GM21576 (cell line): ENCODE results near the gene GLYATL3.
A peak's percentile ranks its signal among the peaks of the same experiment; 100 is the strongest.
"Not testable (repeated sequence)": the region's sequence is repeated elsewhere in the genome, so short reads cannot be mapped to it uniquely, and the experiment has no call there.

Source experiments
- ATAC-seq: cut with Tn5 transposase; IDR thresholded peaks from one replicate; pipeline ENCODE4 v1.9.1; 2021; ENCODE audit warnings: mild to moderate bottlenecking, moderate library complexity; ENCODE audit not compliant: unreplicated experiment

GLYATL3 gene

DNA sequence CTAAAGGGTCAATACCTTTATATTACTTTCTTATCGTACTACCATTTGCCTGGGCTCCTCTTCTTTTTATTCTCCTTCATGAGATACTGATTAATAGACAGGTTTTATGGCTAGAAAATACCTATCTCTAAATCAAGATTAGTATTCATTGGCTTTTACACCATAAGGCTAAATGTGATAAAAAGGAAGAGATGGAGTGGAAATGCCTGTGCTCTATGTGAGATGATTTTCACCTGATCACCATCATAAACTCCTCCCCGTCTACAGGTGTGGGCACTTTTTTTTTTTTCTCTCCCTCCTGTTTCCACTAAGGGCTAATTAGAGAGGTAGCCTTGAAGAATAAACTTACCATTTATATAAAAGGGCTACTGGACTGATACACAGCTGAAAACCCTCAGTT is at the start of gene GLYATL3:
TSS of gene GLYATL3 (plus strand) at position 301 of the 400 bp plus-strand sequence. CDS start 12,068 bp downstream, outside the sequence.
- no peak for ATAC-seq

DNA sequence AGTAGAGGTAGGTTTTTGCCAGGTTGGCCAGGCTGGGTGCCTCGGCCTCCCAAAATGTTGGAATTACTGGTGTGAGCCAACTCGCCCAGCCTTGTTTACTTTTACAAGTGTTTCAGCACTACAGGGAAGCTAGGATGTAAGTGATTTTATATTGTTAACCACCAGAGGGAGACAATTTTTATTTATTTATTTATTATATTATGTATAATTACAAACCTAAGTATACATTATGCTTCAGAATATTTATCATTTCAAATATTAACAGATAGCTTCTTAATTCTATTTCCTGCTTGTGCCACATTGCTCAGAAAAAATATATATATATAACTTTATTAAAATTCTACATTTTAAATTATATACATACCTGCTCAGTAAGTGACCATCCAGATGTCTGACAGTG is 46.5 kb upstream of the GLYATL3 start:
- ATAC-seq: no peak

DNA sequence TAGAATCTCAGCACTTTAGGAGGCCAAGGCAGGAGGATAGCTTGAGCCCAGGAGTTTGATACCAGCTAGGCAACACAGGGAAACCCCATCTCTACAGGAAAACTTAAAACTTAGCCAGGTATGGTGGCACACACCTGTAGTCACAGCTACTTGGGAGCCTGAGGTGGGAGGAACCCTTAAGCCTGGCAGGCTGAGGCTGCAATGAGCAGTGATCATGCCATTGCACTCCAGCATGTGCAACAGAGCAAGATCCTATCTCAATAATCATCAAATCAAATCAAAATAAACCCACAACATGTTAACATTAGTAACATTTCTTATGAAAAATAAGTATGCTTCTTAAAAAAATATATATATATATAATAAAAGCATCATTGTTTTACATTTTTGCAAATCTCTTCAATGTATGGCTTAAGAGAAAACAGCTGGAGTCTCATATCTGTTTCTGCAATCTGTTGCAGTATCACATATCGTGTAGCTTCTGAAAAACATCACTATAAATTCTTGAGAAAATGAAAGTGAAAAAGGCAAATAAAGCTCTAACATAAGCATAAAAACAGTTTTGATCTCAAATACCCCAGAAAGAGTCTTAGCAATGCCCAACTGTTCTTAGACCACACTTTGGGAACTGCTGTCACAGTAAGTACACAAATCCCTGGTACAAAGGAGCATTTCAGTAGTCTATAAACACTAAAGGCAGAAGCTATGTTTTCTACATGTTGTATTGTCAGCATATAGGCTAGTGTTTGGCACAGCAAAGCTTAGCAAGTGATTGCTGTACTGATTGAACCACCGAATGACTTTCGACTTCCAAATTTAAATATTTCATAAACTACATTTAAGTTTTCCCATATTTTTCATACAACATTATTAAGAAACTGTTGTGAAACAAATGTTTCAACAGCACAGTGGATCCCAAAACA is 44.7 kb upstream of the GLYATL3 start:
- peak; percentile 58 for ATAC-seq

DNA sequence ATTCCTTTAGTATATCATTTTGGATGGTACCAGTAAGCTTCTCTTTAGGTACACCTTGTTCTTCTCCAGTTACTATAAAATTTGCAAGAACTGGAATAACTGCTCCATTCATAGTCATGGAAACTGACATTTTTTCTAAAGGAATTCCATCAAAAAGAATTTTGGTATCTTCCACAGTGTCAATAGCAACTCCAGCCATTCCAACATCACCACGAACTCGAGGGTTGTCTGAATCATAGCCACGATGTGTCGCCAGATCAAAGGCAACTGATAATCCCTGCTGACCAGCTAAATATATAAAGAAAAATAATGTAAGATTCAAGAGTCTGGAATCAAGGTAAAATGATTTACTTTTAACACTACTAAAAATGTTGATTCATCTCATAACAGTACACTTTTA is 42.0 kb upstream of the GLYATL3 start:
- no peak for ATAC-seq

DNA sequence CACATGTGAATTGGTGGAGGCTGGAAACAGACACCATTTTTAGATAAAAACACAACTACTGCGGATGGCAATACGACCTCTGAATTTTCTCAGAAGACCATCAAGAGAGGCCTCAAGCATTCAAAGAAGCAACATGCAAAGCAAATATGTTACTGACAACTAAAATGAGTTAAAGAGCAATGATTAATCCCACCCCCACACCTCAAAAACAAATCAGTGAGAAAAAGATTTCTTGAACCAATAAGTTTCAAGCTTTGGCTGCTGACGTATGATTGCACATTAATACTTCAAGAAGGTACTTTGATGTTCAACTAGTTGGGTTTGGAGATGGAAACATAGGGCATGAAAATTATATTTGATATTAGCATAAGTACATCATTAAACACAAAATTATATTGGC is 37.7 kb upstream of the GLYATL3 start:
- ATAC-seq: no peak

DNA sequence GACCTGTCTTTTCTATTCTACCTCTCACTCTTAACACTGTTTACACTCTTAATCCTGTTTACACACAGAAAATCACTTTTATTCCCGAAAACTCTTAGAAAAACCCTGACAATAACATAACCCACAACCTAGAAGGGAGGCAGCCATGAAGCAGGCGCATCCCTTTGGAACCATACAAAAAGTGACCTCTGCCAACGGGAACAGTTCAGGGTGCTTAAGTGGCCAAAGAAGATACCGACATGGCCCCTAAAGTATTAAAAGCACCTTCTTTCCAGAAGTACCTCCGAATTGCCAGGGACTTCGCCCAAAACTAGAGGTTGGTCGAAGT is 37.2 kb upstream of the GLYATL3 start:
- ATAC-seq: peak; percentile 11

DNA sequence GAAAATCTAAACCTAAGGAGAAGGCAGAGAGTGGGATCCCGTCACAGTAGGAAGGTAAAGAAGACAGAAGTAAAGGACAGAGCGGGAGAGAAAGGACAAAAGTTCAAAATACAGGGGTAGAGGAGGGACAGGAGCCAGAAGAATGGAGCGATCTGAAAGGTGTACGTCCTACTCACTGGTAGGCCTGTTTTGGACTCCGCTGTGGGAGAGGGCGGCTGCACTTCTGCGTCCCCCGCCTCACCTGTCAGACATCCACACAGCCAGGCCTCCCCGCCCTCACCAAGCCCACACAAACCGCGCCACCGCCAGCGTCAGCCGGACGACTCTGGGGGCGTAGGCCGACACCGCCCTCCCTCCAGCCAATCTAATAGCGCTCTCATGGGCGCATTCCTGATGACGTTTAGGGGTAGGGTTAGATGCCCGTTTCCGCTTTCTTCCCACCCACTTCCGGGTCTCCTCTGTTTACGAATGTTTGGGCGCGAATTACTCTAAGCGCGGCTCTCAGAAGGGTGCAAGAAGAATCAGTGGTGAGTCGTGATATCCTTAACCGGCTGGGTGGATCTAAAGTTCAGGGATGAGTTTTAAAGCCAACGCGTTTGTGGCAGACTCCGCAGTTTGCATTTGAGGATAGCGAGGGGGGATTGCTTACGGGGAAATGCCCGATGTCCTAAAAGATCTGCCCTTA is 36.7 kb upstream of the GLYATL3 start, which contains the start of the genes CENPQ and MMUT:
TSS of gene CENPQ (plus strand) at position 444 of the 685 bp plus-strand sequence. CDS start 6,807 bp downstream, outside the sequence.
TSS of gene MMUT (minus strand) at position 327 of the 685 bp plus-strand sequence. CDS start 3,787 bp downstream, outside the sequence.
- ATAC-seq: peak; percentile 98

DNA sequence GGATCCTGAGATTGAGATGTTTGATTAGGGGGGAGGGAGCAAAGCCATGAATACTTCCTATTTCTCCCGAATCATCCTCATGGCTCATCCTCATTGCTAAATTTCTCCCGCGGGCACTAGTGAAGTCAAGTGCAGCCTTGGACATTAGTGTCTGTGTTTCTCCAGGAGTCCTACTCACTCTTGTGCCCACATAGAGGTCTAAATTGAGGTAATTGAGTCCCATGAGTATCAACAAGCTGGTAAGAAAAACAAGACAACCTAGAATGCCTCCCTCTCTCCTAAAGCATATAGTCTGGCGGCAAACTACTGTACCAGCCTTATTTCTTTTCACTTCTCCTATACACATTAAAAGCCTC is 36.1 kb upstream of the GLYATL3 start:
- ATAC-seq: no peak

DNA sequence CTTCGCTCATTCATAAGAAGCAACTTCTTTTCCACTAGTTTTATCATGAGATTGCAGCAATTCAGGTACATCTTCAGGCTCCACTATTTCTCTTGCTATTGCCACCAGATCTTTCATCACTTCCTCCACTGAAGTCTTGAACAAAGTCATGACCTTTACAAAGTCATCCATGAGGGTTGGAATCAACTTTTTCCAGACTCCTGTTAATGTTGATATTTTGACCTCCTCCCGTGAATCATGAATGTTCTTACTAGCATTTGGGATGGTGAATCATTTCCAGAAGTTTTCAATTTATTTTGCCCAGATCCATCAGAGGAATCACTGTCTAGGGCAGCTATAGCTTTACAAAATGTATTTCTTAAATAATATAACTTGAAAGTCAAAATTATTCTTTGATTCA is 35.0 kb upstream of the GLYATL3 start:
- ATAC-seq: no peak

DNA sequence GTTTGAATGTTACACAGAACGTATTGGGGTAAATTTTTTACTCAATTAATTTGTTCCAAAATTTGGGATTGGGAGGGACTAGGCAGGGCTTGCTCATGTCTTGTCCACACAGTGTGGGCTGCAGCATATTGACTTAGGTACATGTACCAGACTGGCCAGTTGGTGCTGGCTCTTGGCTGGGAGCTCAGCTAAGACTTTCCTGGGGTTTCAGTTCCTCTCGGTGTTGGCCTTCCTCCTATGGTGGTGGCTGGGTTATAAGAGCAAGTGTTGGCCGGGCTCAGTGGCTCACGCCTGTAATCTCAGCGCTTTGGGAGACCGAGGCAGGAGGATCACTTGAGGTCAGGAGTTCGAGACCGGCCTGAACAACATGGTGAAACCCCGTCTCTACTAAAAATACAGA is 31.7 kb upstream of the GLYATL3 start:
- ATAC-seq: no peak

DNA sequence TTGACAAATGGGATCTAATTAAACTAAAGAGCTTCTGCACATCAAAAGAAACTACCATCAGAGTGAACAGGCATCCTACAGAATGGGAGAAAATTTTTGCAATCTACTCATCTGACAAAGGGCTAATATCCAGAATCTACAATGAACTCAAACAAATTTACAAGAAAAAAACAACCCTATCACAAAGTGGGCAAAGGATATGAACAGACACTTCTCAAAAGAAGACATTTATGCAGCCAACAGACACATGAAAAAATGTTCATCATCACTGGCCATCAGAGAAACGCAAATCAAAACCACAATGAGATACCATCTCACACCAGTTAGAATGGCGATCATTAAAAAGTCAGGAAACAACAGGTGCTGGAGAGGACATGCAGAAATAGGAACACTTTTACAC is 23.2 kb upstream of the GLYATL3 start:
- not testable (repeated sequence) for ATAC-seq

DNA sequence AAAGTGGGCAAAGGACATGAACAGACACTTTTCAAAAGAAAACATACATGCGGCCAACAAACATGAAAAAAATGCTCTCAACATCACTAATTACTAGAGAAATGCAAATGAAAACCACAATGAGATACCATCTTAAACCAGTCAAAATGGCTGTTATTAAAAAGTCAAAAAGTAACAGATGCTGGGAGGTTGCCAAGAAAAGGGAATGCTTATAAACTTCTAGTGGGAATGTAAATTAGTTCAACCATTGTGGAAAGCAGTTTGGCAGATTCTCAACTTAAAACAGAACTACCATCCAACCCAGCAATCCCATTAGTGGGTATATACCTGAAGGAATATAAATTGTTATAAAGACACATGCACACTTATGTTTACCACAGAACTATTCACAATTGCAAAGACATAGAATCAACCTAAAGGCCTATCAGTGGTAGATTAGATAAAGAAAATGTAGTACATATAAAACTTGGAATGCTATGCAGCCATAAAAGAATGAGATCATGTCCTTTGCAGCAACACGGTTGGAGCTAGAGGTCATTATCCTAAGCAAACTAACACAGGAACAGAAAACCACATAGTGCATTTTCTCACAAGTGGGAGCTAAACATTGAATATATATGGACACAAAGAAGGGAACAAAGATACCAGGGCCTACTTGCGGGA is 20.3 kb upstream of the GLYATL3 start:
- ATAC-seq: no peak

DNA sequence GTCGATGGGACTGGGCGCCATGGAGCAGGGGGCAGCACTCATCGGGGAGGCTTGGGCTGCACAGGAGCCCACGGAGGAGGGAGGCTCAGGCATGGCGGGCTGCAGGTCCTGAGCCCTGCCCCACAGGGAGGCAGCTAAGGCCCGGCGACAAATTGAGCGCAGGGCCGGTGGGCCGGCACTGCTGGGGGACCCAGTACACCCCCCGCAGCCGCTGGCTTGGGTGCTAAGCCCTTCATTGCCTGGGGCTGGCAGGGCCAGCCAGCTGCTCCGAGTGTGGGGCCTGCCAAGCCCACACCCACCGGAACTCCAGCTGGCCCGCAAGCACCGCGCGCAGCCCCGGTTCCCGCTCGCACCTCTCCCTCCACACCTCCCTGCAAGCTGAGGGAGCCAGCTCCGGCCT is 17.9 kb upstream of the GLYATL3 start:
- not testable (repeated sequence) for ATAC-seq

DNA sequence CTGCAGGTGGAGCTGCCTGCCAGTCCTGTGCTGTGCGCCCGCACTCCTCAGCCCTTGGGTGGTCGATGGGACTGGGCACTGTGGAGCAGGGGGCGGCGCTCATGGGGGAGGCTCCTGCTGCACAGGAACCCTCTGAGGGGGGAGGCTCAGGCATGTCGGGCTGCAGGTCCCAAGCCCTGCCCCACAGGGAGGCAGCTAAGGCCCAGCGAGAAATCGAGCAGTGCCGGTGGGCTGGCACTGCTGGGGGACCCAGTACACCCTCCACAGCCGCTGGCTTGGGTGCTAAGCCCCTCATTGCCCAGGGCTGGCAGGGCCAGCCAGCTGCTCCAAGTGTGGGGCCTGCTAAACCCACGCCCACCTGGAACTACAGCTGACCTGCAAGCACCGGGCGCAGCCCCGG is 16.3 kb upstream of the GLYATL3 start:
- not testable (repeated sequence) for ATAC-seq

DNA sequence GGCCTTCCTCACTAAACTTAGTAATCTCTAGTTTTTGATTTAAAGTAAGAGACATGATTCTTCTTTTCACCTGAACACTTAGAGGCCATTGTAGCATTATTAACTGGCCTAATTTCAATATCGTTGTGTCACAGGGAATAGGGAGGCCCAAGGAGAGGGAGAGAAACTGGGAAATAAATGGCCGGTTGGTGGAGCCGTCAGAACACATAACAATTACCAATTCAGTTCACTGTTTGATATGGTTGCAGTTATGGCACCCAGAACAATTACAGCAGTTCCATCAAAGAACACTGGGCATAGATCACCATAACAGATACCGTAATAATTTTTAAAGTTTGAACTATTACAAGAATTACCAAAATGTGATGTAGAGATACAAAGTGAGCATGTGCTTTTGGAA is 9.1 kb upstream of the GLYATL3 start:
- ATAC-seq: no peak

DNA sequence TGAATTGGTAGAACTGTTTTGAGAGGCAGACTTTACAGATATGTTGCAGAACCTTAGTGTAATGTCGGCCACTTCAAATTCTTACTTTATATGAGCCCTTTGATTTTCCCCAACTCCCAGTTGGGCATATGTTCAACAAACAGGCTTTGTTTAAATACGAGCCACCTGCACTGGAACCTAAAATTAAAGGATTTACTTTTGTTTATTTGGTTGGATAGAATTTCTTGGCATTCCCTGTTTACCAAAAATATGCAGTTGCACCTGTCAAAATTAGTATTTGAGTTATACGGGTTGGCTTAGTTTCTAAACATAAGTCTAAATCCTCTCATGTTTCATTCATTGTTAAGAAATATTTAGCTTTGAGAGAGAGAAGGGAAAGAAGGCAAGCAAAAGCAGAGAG is 2.4 kb upstream of the GLYATL3 start:
- ATAC-seq: no peak

DNA sequence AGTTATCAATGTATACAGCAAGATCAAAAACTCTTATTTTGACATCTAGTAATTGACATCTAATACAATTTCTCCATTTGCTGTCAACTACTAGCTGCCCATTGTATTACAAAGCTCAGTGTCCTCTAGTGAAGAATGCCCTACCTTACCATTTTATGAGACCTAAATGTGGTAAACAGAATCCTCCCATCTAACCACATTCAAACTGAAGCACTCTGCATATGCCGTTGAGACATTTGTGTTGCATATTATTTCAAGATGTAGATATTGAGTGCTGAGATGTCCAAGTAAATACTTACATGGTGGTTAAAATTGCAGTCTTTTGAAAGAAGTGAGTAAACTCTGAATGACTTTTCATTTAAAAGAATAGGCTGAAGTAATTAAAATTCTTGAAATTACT is 597 bp upstream of the GLYATL3 start:
- no peak for ATAC-seq

DNA sequence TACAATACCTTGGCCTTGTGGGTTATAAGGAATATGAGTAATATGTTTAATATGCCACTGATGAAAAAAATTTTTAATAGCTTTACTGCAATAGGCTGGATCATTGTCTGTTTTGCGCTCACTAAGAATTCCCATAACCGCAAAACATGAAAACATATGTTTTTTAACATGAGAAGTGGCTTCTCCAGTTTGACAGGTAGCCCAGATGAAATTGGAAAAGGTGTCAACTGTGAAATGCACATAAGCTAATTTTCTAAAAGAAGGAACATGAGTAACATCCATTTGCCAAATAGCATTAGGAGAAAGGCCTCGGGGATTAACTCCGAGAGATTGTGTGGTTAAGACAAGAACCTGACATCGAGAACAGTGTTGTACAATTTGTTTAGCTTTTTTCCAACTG is 4.9 kb downstream of the GLYATL3 start:
- ATAC-seq: no peak

DNA sequence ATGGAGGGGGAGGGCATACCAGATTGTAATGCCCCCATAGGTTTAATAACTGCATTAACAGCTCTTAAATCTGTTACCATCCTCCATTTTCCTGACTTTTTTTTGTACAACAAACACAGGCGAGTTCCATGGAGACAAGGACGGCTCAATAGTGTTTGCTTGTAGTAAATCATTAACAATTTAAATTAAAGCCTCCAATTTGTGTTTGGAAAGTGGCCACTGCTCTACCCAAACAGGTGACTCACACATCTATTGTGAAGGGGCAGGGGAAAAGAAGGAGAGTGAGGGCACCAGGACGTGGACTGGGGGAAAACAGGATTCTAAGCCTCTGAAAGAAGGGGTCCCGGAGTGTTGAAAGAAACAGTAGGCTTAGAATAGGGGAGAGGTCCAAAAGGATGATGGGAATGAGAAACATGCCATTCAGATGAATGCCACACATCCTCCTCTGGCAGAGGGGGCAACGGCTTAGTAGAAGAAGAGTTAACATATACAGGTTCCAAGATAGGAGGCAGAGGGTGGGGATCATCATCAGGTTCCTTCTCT is 6.9 kb downstream of the GLYATL3 start:
- no peak for ATAC-seq

DNA sequence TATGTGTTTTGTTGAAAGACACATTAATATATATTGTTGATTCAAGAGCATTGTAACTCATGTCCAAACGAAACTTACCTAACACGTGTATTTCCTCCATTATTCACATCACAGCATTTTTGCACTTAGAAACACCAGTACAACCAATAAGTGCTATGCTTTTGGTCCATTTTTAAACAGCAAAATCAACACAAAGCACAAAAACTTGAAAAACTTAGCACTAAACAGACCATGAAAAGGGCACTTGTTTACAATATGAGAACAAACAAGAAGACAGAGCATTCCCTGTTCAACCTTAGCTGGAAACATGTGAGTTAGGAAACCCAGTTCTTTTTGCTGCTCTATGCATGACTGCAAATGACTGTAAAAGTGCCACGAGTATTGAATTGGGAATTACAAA is 9.6 kb downstream of the GLYATL3 start:
- no peak for ATAC-seq
